GM21528 (cell line): Measurements from ENCODE around the gene TBCD.

Experiments used
- ATAC-seq: cut with Tn5 transposase; IDR thresholded peaks from one replicate; pipeline ENCODE4 v1.9.1; 2021; ENCODE audit warnings: mild to moderate bottlenecking, moderate library complexity; ENCODE audit not compliant: unreplicated experiment, low FRiP score

TBCD gene

DNA sequence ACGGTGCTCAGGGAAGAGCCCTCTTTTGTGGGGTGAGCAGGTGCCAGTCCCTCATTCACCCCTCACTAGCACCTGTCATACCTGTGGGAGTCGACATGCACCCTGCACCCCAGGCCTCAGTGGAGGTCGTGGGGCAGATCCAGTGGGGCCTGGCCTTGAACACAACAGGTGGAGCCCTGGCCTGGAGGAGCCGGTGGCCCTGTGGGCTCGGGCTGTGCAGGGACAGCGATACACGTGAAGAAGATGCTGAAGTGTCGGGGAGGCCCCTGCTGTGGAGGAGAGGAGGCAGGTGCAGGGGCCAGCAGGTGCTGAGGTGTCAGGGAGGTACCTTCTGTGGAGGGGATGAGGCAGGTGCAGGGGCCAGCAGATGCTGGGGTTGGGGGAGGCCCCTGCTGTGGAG, 56.1 kb downstream of the TBCD start:
- no peak for ATAC-seq

- no peak for ATAC-seq
These were observed 57.3 kb downstream of the TBCD start for GRCh38 chr17:82808921-82809905.

GRCh38 chr17:82810644-82811430, 59.0 kb downstream of the TBCD start:
- ATAC-seq, result no peak

DNA sequence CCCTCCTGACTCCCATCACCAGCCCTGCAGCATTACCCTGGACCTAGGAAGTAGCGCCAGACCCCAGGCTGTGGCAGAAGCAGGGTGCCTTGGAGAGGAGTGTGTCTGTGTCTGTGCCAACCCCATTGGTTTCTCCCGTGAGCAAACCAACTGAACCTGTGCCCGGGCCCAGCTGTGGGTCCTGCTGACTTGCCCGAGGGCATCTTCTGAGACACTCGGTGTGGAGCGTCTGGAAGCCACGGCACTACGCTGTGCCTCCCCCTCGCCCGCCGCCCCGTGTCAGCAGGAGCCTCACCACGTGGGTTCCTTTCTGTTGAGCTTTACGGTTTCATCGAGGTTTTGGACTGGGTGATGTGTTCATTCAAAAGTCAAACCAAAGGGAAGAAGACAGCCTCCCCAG, 60.2 kb downstream of the TBCD start:
- no peak for ATAC-seq

- ATAC-seq, result no peak
These were observed 60.7 kb downstream of the TBCD start for GRCh38 chr17:82812601-82813000.

DNA sequence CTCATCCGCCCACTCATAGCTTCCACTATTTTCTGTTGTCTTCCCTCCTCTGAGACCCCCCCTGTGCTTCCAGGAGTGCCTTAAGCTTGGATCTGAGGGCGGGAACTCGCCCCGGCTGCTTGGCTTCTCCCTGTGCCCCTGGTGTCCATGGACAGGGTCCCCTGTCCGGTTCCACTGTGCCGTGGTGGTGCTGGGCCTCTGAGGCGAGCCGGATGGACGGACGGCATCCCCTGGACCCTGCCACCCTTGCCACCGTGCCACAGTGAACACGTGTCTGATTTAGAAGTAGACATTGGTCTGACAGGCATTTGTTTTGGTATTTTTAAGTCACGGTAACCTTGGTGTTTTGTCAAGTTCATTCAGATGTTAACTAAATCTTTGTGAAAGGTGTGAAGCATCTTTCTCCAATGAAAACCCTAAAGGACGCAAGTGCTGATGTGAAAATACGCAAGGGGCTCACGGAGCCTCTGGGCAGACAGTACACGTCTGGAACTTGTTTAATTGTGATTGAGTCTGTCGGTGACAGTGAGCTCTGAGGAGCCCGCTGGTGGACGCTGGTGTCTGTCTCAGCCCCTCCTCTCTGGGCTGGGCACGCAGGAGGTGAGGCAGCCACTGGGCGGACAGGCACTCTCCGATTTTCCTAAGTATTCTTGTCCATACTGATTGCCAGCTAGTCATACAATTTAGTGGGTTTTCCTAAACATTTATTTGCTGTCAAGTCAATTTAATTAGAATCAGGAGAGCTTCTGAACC, 61.6 kb downstream of the TBCD start:
- ATAC-seq, result no peak

DNA sequence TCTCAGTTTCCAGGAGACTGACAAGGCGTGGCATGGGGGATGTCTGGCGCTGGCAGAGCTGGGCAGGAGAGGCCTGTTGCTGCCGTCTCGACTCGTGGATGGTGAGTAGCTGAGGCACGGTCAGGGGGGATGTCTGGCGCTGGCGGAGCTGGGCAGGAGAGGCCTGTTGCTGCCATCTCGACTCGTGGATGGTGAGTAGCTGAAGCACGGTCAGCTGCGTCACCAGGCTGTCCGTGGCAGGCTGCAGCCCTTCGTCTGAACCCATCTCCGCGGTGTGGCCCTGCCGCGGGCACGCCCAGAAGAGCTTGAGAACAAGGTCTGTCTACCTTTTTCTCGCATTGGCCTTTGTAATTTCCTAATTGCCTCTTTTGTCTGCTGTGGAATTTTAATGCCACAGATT, 63.0 kb downstream of the TBCD start:
- ATAC-seq, result no peak

GRCh38 chr17:82815354-82815753, 63.5 kb downstream of the TBCD start:
- no peak for ATAC-seq

- ATAC-seq, result no peak
These were observed 64.0 kb downstream of the TBCD start for GRCh38 chr17:82815790-82816305.

DNA sequence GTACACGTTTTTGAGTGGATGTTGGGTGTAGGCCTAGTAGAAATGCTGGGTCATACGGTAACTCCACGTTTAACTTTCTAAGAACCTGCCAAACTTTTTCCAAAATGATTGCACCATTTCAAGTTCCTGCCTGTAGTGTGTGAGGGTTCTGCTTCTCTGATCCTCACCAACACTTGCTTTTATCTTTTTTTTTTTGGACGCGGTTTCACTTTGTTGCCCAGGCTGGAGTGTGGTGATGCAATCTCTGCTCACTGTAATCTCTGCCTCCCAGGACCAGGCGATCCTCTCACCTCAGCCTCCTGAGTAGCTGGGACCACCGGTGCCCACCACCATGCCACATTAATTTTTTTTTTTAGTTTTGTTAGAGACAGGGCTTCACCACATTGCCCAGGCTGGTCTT, 64.5 kb downstream of the TBCD start:
- no peak for ATAC-seq

GRCh38 chr17:82817947-82818346, 66.1 kb downstream of the TBCD start:
- no peak for ATAC-seq

DNA sequence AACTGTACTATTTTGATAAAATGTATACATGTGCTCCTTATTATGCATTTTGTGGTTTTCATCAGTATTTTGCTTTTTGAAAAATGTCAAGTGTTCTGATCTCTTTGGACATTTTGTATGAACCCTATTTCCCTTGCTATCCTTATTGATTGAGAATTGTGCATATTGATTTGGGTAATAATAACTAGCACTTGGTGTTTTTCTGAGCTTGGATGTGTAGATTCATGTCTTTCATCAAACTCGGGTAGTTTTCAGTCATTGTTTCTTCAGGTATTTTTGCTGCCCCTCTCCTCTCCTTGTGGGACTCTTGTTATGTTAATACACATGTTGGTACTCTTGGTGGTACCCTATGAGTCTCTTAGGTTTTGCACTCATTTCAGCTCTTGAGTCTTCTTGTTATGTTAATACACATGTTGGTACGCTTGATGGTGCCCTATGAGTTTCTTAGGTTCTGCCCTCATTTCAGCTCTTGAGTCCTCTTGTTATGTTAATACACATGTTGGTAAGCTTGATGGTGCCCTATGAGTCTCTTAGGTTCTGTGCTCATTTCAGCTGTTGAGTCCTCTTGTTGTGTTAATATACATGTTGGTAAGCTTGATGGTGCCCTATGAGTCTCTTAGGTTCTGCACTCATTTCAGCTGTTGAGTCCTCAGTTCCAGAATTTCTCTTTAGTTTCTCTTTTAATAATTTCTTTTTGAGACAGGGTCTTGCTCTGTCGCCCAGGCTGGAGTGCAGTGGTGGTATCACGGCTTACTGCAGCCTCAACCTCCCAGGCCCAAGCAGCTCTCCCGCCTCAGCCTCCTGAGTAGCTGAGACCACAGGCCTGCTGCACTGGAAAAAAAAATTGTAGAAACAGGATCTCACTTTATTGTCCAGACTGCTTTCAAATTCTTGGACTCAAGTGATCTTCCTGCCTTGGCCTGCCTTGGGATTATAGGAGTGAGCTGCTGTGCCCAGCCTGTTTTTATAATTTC, 68.7 kb downstream of the TBCD start:
- no peak for ATAC-seq

- no peak for ATAC-seq
These were observed 69.7 kb downstream of the TBCD start for GRCh38 chr17:82821554-82821953.

DNA sequence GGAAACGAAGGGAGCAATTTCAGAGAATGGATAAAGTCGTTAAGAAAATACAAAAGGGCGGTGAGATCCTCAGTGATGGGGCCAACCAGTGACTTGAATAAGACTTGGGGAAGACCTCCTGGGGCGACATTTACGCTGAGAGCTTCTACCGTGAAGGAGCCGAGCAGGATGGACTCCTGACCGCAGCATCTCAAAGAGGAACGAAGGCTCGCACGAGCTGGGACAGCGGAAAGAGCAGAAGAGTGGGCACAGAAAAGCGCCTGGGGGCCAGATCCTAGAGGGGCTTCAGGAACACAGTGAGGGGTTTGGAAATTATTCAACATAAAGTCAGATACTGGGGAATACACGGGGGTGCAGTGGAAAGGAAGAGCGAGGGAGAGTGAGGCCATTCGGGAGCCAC, 70.4 kb downstream of the TBCD start:
- ATAC-seq, result no peak

DNA sequence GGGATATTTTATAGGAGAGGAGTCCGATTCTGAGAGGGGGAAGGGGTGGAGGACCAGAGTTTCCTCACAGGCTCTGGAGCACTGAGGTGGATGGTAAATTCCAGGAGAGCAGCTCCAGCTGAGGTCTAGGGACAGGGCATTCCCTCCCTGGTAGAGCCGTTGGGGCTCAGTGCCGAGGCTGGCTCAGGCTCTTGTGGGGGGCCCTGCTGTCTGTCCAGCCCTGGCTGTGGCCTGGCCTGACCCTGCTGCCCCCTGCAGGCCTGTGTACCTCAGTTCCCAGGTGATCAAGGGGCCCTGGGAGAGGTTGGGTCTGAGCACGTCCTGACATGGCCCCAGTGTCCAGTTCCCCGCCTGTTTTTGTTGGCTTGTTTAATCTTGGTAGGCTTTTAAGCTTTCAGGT, 71.1 kb downstream of the TBCD start:
- no peak for ATAC-seq

DNA sequence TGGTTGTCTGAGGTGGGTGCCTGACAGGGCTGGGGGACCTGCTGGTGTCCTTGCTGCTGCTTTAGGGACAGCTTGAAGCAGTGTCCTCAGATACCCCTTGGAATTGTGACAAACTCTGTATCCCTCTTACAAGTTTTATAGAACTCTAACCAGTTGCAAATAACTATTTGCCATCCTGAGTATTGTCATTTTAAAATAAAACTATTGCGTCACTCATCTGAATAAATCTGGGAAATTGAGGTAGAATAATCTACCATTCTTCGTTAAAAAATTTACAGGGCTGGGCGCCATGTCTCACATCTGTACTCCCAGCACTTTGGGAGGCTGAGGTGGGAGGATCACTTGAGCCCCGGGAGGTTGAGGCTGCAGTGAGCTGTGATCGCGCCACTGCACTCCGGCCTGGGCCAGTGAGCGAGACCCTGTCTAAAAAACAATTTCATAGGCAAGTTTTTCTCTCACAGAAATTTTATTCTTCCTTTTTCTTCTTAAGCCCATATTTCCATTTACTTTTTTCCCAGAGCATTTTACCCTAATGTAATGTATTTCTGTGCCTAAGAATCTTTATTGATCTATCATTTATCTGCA, 73.8 kb downstream of the TBCD start:
- no peak for ATAC-seq

DNA sequence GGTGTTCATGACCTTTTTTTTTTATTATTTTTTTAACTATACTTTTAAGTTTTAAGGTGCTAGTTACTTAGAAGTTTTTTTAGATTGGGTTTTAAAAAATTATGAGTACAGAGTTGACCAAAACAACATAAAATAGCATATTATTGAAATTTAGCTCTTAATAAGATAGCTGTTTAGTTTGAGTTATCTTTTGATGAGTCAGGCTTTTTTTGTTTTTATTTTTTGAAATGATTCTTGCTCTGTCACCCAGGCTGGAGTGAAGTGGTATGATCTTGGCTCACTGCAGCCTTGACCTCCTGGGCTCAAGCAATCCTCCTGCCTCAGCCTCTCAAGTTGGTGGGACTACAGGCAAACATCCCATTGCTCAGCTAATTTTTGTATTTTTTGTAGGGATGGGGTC, 74.3 kb downstream of the TBCD start:
- ATAC-seq, result no peak

DNA sequence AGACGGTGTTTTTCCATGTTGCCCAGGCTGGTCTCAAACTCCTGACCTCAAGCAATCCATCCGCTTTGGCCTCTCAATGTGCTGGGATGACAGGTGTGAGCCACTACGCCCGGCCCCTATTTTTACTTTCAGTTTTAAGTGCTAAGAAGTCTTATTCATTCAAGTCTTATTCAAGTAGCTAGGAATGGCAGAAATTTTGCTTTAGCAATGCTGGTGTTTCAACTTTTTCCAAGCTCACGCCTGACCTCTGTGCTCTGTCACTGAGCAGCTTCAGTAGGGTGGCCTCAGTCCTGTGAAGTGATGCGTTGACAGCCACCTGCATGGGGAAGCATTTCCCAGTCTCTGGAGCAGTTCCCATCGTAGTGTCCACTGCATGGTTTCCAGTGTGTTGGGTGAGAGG, 75.1 kb downstream of the TBCD start:
- no peak for ATAC-seq

DNA sequence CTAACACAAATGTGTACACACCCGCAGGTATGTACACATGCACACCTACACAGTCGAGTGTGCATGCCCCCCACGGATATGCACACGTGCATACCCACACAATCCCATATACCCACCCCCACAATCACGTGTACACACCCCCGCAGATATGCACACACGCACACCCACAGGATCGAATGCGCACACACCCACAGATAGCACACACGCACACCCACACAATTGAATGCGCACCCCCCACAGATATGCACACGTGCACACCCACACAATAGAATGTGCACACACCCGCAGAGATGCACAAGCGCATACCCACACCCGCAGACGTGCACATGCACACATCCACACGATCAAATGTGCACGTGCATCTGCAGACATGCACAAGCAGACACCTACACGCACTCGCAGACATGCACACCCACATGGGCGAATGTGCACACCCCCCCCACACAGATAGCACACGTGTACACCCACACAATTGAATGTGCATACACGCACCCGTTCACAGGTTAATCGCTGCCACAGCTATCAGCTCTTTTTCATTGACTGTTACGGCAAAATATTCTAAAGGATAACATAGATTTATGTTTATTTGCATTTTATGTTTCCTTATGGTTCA, 77.1 kb downstream of the TBCD start:
- ATAC-seq, result no peak
